OCI-M1 (cell line): ENCODE results near the gene NPAS3.

Experiments
- DNase-seq: peaks from one replicate; lab custom pipeline; 2025; lab: John Stamatoyannopoulos, UW

Gene NPAS3

GRCh38 chr14:33449268-33449667 lies 510.6 kb downstream of the NPAS3 start:
- DNase-seq: no peak

DNA sequence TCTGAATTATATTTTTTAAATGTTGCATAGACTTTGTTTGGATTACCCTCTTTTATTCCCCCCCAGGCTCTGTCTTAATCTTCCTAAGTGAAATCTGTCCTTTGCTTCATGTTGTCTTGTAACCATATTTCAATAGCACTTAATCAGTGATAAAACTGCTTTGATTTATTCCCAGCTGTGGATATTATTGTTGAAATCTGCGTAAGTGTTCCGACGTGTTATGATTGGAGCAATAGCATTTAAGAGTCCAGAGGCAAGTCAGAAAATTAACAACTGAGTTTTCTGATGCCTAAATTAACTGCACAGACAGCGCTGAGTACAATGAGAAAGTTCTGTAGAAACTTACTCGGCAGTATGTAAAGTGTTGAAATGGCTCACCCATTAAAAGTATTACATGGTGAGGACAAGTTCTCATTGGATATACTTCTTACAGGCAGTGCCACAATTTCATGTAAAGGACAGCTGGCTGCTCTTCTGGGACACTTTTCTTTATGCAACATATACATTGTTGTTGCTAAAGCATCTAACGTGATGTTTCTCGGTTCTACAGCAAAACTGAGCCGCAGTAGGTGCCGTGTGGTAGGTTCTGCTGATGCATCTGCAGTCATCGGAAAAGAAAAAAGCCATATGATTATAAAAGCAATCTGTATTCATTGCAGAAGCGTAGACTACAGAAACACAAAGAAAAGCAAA lies 511.2 kb downstream of the NPAS3 start:
- DNase-seq: no peak

GRCh38 chr14:33450416-33450815 lies 511.7 kb downstream of the NPAS3 start:
- DNase-seq: no peak

DNA sequence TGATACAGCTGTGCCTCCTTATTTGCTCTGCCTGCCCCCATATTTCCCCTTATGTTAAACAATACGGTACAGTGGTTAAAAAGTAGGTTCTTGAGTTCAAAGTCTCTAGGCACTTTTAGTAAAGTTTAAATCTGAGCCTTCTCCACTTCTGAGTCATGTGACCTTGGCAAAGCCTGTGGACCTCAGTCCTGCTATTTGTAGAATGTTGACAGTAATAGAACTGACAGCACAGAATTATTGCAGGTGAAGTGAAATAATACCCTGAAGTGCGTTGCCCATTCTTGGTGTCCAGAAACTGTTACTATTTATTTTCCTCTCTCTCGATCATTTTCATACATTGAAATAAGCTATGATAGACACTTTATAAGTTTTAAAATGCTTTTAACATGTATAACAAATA lies 512.5 kb downstream of the NPAS3 start:
- no peak for DNase-seq

- DNase-seq: no peak
Measured at GRCh38 chr14:33452995-33453394, 514.3 kb downstream of the NPAS3 start.

- peak; percentile 16 for DNase-seq
Measured at GRCh38 chr14:33454022-33454595, 515.4 kb downstream of the NPAS3 start.

DNA sequence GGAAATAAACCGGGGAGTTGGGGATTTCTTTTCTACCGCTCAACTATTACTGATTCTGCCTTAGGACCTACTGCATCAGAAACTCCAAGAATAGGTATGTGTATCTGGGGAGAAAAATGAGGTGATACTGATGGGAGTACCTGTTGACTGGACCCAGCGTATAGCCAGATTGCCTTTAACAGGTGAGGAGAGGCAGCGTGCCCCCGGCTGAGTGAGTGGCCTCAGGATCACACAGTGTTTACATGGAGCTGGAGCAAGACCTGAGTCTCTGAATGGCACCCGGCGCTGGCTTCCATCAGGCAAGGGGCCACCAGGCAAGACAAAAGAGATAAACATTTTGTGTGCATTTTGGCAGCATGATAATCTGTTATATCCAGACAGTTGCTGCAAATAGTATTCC lies 516.0 kb downstream of the NPAS3 start:
- no peak for DNase-seq

DNA sequence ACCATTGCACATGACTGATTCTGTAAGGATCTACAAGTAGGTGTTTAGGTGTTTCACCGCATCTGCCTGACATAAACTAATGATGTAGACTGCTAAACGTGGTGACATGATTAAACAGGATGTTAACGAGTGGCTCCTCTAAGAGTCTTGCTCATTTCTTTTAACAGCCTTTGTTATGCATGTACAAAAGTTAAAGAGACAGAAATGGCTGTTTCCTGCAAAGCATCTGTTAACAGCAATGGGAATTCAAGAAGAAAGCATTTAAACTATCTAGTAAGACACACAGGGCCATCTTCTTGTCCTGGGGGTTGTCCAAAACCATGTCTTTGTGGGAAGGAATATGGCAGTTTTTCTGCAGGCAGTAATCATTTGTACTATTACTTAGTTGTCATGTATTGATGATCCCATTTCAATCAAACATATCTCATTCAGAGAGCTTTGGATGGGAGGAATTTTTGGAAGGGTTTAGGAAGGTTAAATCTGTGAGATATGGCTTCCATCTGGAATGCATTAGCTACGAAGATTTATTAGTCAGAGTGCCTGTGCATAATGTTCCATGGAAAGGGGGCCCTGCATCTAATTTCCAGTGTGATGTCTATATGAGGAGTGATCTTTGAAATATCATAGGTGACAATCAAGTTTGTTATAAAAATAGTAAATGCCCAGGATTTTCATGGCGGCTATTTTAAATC lies 517.1 kb downstream of the NPAS3 start:
- DNase-seq: no peak

DNA sequence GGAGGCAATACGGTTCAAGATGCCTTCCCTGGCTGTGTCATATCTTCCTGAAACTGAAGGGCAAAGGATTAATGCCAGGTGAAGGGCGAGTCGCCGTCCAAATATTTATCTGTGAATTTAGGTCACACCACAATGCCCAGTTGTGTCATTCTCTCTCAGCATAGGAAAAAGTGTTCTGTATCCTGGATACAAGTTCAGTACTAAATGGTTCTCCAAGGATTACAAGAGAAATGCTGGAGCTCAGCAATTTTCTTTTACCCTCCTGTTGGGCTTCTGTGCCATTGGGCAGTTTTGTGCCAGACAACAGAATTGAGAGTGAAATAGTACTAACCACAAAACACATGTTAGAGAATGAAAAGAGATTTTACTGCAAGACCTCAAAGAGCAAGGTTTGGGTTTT lies 518.3 kb downstream of the NPAS3 start:
- DNase-seq: no peak

DNA sequence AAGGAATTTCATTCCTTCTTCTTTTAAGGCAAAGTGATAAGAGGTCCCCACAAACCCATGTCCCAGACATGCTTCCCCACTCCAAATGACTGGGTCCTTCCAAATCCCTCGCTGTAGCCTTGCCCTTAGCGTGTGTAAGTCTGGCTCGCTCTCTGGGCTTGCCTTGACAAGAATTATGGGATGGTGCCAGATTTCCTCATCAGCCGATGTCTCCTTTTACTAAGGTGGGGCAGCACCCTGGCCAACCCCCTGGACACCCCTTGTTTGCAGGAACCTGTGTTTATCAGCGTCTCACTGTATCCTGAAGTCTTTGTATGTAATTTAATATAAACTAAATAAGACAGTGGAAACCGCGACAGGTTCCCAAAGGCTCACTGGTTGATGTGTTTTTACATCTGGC lies 518.9 kb downstream of the NPAS3 start:
- DNase-seq: no peak

DNA sequence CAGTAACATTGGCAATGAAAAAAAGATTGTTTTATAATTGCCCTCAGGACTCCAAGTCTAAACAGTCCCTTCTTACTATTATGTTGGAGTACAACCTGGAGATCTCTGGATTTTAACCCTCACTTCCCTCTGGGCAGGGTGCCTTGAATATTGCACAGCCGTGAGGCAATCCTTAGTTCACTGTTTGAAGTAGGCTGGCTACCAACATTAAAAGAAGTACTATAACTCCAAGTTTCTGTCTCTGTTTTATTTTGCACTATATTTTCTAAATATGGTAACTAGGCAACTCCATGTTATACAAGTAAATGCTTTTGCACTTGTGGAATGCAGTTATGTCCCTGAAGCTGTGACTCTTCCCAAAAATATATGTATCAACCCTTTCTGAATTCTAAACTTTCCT lies 521.5 kb downstream of the NPAS3 start:
- no peak for DNase-seq

DNA sequence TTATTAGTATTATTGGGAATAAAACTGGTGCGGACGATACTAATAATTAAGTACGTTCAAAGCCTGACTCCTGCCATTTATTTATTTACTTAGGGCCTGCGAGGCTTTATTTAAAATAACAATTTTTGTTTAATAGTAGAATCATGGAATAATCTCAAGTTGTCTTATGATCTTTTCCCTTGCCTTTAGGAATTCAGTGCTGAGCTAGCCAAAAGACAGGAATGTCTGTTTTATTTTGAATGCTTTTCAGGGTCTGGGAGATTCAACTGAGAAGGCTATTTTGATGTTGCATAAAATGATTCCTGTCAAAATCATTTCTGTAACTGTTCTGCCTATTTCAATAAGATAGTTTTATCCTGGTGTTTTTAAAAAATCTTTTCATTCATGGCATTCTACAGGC lies 522.4 kb downstream of the NPAS3 start:
- no peak for DNase-seq

- no peak for DNase-seq
Measured at GRCh38 chr14:33463731-33464130, 525.1 kb downstream of the NPAS3 start.

DNA sequence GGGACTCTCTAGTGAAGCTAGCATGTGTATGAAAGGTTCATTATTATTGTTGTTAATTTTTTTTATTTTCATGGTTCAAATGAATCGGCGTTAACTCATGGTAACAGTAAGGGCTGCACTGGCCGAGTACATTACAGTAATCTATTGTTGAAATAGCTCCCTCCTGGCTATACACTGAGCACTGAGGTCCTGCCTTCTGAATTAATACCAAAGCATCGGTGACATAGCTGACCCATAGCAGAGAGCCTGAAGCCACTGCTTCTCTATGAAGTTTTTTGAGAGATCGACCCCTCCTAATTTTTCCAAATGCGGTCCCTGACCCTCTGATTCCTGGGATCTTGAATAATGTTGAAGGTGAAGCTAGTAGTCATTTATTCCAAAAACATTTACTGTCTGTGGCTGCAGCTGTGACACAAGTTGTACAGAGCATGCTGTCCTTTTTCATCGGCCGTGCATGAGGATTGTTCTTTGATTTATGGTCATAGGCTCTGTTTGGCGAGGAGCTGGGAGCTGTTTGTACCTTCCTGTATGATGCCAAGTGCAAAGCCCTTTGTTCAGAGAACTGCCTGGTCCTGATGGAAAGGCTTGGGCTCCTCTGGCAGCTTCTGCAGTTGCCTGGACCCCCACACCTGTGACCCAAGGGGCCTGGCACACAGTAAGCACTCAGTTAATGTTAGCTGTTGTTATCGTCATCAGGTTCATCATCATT lies 525.7 kb downstream of the NPAS3 start:
- no peak for DNase-seq

- no peak for DNase-seq
Measured at GRCh38 chr14:33465846-33466700, 527.4 kb downstream of the NPAS3 start.

DNA sequence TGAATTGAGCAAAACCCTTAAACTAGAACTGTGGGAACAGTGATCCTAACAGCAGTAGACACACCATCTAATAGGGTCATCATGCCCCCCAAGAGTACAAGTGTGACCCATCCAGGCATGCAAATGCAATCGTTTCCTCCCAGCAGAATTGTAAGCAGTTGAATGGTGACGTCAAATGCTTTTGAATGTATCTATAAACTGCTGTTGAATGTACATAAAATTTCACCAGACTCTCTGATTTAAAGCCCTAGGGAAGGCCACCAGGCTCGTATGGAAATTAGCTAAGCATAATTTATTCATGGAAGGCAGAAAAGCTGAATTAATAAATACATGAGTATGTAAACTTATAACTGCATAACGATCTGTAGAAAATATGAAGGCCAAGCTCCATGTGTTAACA lies 529.3 kb downstream of the NPAS3 start:
- DNase-seq: no peak

GRCh38 chr14:33469898-33470297 lies 531.2 kb downstream of the NPAS3 start:
- no peak for DNase-seq

- no peak for DNase-seq
Measured at GRCh38 chr14:33471776-33472175, 533.1 kb downstream of the NPAS3 start.

GRCh38 chr14:33475623-33476022 lies 536.9 kb downstream of the NPAS3 start:
- DNase-seq: peak; percentile 11

- DNase-seq: no peak
Measured at GRCh38 chr14:33477797-33478196, 539.1 kb downstream of the NPAS3 start.

GRCh38 chr14:33480071-33480886 lies 541.6 kb downstream of the NPAS3 start:
- DNase-seq: no peak
